GM15510 (cell line): ENCODE data around the gene MCF2L2.

ENCODE experiments used
- POLR2A ChIP-seq: IDR thresholded peaks from 3 replicates; pipeline ENCODE4 v1.6.1; 2011; ENCODE audit warnings: borderline replicate concordance; ENCODE audit not compliant: insufficient read length; ENCODE audit errors: extremely low read depth

The MCF2L2 gene

DNA sequence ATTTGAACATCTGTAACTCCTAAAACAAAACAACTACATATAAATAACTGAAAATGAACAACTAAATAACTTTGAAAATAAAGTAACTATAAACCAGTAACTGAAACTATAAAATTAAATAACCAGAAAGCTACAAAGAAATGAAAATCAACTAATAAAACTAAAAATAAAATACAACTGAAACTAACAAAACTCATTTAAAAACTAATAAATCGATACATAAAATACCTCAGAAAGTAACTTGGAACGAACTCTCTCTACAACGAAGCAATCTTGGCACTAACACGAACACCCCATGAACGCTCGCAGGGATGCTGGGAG is 249.9 kb downstream of the MCF2L2 start:
- no peak for TF ChIP-seq POLR2A

DNA sequence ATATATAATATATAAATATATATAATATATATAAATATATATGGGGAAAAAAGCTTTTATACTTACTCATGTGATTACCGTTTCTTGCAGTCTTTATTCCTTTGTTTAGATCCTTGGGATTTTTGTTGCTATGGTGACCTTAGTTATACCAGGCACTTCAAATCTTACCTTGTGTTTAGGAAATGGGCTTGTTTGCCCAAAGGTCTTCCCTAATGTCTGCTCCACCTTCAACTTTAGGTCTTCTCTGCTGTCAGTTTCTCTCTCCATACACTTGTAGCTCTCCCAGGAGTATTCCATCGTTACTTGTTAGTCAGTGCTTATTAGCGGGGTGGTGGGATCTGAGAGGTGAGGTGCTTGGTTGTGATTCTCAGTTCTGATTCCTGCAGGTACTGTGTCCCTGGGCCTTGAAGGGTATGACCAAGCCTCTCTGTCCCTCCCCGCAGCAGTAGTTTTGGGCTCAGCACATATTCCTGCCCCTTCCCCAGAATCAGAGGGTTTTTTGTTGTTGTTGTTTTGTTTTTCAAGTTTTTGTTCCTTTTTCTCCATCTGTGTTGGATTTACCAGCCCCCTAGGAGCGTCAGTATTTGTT is 256.3 kb downstream of the MCF2L2 start:
- no peak for TF ChIP-seq POLR2A

- TF ChIP-seq POLR2A: no peak
Observed at GRCh38 chr3:183163563-183163962, 264.9 kb downstream of the MCF2L2 start.

DNA sequence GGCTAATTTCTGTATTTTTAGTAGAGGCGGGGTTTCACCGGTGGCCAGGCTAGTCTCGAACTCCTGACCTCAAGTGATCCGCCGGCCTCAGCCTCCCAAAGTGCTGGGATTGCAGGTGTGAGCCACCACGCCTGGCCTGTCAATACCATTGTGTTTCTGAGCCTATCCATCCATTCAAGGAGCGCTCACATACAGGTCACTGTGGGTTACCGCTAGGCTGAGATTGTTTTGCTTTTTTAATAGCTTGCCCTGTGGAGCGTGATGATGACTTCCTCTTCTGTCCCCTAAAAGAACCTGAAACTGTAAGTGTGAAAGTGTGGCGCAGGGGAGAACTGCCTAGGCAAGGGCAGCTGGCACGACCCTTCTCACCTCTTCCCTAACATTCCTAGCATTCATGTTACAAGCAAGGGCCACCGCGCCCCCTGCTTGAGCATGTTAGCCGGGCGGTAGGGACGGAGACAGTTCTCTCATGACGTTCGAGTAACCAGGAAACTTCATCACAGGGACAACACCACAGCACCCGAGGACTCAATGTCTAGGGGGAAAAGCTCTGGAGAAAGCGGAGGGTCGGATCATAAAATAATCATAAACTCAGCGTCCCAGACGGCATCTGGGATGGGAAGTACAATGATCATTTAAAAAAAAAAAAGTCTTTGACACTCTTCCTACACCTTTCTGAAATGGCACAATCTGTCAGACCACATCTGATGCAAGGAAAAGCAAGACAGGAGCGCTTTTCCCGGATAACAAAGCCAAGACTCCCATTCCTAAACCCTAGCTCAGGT is 266.7 kb downstream of the MCF2L2 start:
- TF ChIP-seq POLR2A: no peak

DNA sequence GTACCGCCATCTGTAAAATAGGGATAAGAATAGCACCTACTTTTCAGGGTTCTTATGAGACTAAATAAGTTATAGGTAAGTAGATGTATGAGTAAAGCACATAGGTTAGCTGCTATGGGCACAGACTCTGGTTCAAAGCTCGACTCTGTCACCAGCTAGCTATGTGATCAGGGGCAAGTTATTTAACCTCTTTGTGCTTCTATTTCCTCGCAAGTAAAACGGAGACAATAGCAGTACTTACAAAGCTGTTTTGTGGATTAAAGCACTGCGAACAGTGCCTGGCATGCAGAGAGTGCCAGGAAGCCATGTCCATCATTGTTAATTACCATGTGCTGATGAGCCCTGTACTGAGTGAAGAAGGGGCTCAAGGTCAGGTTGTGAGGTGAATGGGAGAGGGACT is 267.8 kb downstream of the MCF2L2 start:
- no peak for TF ChIP-seq POLR2A

DNA sequence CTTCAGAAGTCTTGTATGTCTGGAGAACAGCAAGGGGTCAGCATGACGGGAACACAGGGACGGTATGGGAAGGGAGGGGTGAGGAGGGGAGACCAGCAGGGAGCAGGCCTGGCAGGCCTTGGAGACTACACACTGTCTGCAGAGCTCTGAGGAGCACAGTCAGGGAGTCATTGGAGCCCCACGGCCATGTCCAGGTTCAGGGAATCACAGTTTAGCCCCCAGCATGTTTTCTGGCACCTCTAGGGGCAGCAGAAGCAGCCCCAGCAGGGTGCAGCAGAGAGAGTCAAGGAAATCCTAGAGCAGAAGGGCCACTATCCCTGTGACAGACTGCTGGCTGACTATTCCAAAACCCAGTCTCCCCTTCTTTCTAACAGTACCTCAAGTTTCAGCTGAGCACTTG is 269.1 kb downstream of the MCF2L2 start:
- no peak for TF ChIP-seq POLR2A

DNA sequence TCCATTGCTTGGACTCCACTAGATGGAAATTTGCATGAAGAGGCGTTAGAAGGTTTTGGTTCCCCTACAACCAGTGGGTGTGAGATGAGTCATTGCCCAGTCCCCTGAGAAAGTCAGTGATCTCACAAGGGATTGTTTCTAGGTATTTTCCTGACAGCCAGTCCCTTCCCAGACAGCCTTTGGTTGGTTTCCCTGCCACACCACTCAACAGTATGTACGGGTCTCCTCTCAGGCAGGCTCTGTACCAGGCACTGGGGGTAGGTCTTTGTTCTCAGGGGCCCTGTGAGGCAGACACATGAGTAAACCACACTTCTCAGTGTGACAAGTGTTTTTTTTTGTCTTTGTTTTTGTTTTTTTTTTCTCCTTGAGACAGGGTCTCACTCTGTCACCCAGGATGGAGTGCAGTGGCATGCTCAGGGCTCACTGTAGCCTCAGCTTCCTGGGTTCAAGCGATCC is 269.8 kb downstream of the MCF2L2 start:
- no peak for TF ChIP-seq POLR2A

DNA sequence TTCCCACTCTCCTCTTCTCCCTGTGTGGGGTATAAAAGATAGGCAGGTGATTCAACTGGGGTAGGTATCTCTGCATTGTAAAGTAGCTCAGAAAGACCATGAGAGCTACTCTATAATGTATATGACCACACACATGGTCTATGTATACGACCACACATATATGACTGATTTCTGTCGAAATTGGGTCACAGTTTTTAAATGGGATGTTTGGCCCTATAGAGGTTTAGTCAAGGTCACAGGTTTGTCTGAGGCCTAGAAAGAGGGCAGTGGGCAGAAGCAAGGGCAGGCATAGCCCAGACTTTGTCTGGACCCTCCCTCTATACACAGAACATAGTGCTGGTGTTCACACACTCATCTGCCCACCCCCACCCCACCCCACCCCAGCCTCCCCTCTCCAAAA is 270.3 kb downstream of the MCF2L2 start:
- no peak for TF ChIP-seq POLR2A

DNA sequence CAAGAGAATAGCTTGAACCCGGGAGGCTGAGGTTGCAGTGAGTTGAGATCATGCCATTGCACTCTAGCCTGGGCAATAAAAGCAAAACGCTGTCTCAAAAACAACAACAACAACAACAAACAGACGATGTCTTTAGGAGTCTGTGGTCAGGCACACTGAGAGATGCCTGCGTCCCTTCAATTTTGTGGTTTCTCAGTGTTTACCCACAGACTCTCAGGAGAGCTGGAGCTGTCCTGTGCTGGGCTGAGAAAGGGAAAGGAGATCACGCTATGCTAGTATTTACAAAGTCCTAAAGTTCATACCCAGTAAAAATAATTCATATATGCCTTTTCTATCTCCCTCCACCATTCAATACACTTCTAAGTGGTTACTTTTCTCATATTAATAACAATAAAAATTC is 272.2 kb downstream of the MCF2L2 start:
- no peak for TF ChIP-seq POLR2A

DNA sequence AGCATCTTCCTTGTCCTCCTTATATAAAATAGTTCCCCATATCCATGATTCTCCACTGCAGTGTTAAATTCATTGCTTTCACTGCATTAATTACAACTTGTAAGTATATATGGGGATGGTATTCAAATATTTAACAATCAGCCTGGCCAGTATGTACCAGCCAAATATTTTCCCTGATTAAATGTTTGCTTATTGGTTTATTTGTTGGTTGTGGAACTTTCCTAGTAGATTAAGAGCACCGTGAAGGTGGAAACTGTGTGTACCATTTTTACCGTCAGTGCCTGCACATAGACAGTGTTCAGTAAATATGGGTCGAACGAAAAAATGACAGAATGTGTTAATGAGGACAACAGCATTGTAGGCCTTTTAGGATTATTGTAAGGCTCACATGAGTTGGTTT is 272.9 kb downstream of the MCF2L2 start:
- no peak for TF ChIP-seq POLR2A

- TF ChIP-seq POLR2A: no peak
Observed at GRCh38 chr3:183153210-183153950, 275.0 kb downstream of the MCF2L2 start.

- no peak for TF ChIP-seq POLR2A
Observed at GRCh38 chr3:183151821-183152351, 276.5 kb downstream of the MCF2L2 start.

DNA sequence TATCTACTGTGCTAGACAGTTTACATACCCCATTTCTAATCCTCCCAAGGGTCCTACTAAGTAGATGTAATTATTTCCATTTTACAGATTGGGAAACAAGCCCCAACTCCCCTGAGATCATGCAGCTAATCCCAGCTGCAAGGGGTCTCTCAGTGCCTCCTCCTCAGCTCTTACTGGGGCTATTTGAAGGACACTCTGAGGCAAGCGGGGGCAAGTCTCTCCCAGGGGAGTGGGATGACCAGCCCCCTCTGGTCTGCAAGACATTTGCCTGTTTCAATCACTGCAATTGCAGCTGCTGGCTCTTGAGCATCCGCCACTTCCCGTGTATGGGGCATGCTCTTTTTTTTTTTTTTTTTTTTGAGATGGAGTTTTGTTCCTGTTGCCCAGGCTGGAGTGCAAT is 277.3 kb downstream of the MCF2L2 start:
- TF ChIP-seq POLR2A: no peak

GRCh38 chr3:183149915-183150750 is 278.3 kb downstream of the MCF2L2 start:
- no peak for TF ChIP-seq POLR2A

DNA sequence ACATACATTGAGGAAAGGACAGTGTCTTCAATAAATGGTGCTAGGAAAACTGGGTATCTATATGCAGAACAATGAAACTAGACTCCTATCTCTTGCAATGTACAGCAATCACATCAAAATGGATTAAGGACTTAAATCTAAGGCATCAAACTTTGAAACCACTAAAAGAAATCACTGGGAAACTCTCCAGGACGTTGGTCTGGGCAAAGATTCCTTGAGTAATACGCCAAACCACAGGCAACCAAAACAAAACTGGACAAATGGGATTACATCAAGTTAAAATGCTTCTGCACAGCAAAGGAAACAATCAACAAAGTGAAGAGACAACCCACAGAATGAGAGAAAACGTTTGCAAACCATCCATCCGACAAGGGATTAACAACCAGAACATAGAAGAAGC is 280.4 kb downstream of the MCF2L2 start:
- TF ChIP-seq POLR2A: no peak

- no peak for TF ChIP-seq POLR2A
Observed at GRCh38 chr3:183144363-183144762, 284.1 kb downstream of the MCF2L2 start.

DNA sequence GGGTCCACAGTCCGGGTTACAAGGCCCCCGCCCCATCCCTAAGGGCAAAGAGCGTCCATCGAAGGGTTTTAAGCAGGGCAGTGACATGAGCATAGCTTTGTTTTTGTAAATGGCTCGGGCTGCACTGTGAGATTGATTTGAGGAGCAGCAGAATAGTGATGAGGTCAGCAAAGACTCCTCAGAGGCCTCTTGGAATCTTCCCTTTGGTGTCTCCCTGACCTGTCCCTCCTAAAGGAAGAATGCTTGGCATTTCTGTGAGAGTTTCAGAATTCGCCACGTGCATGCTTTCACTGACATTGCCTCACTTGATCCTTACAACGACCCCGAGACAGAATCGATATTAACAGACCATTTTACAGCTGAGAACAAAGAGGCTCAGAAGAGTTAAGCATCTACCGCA is 286.2 kb downstream of the MCF2L2 start:
- TF ChIP-seq POLR2A: no peak
